HG03108 (cell line): ENCODE measurements around the gene ISG15.
"Not testable (repeated sequence)": the region's sequence is repeated elsewhere in the genome, so short reads cannot be mapped to it uniquely, and the experiment has no call there.

Source experiments
- ATAC-seq: cut with Tn5 transposase; IDR thresholded peaks from one replicate; pipeline ENCODE4 v1.9.1; 2021; ENCODE audit warnings: moderate library complexity; ENCODE audit not compliant: unreplicated experiment

The ISG15 gene

DNA sequence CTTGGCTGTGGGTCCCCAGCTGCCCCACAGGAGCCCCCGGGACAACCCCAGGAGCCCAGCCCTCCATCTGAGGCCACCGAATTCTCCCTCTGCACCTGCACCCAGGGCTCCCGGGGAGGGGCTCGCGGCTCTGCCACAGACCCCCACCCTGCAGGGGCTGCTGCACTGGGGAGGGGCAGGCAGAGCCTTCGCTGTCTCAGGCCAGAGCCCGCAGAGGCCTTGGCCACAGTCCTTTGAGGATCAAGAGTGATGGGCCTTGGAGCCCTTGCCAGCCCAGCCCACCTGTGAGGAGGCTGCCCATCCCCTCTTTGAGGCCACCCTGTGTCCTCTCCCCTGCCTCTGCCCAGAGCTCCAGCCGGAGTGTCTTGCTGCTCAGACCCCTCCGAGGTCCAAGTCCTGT lies 37.9 kb upstream of the ISG15 start:
- ATAC-seq: no peak

DNA sequence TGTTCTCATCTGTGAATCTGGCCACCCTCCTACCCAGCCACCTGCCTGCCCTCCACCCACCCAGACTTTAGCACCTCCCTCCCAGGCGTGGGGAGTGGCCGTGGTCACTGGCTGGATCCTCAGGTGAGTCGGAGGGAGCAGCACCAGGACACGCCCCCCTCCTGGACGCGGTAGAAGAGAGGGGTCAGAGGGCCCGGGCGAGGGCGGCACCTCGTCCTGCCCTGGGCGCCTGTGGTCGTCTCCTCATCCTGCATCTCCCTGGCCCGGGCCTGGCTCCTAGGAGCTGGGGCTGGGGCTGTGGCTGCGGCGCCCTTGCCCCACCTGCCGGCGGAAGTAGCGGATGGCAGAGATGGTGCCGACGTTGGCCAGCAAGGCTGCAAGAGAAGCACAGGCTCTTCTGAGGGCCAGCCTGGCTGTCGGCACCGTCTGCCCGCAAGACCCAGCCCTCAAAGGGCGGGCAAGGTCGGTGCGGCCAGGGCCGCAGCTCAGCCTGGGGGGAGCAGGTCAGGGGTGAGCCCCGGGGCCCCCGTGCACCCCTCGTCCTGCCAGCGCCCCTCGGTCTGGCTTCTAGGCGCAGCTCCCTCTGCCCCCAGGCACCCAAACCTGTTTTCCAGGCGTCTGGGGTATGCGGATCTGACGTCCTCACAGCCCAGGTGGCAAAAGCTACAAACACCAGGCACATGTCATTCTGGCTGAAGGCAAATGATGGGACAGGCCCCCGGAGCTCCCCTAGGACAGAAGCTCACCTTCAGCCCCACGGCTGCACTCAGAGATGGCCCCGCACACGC lies 37.2 kb upstream of the ISG15 start:
- peak; percentile 59 for ATAC-seq

DNA sequence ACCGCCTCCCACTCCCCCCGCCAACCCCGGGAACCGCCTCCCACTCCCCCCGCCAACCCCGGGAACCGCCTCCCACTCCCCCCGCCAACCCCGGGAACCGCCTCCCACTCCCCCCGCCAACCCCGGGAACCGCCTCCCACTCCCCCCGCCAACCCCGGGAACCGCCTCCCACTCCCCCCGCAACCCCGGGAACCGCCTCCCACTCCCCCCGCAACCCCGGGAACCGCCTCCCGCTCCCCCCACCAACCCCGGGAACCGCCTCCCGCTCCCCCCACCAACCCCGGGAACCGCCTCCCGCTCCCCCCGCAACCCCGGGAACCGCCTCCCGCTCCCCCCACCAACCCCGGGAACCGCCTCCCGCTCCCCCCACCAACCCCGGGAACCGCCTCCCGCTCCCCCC lies 36.5 kb upstream of the ISG15 start:
- ATAC-seq: not testable (repeated sequence)

- no peak for ATAC-seq
Measured at GRCh38 chr1:978069-978834, 35.0 kb upstream of the ISG15 start.

GRCh38 chr1:978835-979743 lies 34.2 kb upstream of the ISG15 start:
- ATAC-seq: no peak

DNA sequence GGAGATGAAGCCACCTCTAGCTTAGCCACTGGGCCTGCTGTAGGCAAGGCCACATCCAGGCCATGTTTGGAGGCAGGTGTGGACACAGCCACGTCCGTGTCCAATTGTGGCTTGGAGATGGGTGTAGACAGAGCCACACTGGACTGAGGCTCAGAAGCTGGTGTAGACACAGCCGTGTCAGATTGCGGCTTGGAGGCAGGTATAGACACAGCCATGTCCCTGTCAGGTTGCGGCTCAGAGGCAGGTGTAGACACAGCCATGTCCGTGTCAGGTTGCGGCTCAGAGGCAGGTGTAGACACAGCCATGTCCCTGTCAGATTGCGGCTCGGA lies 33.6 kb upstream of the ISG15 start:
- ATAC-seq: no peak

DNA sequence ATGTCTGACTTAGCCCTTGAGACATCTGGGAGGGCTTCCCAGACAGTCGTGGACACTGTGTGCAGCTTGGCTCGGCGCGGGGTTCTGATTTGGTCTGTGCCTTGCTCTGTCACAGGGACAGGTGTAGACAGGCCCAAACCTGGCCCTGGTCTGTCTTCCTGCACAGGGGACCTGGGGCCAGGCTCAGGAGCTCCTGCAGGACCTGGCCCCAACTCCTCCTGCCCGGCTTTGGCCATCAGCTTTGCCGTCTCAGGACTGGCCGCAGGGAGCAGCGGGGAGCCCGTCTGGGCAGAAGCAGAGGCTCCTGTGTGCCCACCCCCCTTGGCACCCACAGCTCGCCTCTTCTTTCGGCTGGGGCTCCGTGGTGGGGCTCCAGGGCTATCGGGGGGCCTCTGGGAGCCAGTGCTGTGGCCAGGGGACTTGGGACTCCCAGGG lies 33.1 kb upstream of the ISG15 start:
- ATAC-seq: no peak

DNA sequence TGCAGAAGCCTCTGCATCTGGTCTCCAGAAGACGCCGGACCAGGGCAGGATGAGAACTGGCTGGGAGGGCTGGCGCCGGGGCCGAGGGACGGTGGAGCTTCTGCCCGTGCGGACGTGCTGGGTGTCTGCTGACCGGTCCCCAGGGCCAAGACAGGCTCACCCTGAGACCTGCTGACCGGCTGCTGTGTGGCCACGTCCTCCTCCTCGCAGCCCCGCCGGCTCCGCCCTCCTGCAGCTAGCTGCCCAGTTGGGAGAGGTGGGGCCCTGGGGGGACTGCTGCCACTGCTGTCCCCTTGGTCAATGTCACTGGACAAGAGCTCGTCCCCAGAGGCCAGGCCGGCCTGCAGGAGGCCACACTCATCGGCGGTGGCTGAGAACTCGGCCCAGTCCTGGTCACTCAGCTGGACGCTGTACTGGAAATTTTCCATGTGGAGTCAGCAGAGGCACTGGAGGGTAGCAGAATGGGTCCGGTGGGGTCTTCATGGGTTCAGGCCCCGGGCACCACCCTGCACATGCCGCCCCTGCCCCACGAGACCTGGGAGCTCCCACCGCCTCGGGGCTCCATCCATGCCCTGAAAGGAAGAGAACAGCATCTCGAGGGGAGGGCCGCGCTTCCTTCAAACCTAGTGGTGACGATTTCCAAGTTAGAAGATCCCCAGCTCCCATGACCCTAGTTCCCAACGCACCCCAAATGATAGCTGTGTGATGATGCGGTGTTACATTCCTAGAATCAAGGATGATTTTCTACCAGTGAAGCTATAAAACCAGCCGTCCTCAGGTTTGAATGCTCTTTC lies 32.5 kb upstream of the ISG15 start:
- no peak for ATAC-seq

- ATAC-seq: no peak
Measured at GRCh38 chr1:981491-981954, 31.8 kb upstream of the ISG15 start.

GRCh38 chr1:981955-982558 lies 31.2 kb upstream of the ISG15 start, which contains the start of gene PERM1:
Gene PERM1, minus strand, starts transcription at chr1:982093. Its CDS starts 1,064 bp downstream, at chr1:981029.
- no peak for ATAC-seq

- no peak for ATAC-seq
Measured at GRCh38 chr1:982765-983436, 30.4 kb upstream of the ISG15 start.

DNA sequence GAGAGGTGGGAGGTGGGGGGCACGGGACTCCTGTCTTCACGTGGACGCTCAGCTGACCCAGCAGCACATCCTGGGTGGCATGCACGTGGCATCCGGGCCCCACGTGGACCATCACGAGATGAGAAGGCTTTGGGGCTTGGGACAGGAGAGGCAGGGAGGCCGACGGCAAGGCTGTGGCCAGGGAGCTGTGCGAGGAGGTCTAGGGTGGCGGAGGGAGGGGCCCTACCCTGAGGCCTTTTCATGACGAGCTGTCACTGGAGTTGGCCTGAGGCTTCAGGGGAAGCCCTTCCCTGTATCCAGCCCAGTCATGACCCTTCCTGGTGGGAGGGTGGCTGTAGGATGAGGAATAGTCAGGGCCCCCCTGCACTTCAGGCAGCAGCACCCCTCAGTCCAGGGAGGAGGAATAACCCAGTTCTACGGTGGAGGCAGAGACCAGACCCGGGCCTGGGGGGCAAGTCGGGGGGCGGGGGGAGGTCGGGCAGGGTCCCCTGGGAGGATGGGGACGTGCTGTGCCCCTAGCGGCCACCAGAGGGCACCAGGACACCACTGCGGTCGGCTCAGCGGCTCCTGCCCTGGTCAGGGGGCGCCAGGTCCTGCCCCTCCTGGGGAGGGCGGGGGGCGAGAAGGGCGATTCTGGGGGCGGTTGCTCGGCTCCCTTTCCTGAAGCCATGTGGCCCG lies 29.4 kb upstream of the ISG15 start:
- ATAC-seq: no peak

DNA sequence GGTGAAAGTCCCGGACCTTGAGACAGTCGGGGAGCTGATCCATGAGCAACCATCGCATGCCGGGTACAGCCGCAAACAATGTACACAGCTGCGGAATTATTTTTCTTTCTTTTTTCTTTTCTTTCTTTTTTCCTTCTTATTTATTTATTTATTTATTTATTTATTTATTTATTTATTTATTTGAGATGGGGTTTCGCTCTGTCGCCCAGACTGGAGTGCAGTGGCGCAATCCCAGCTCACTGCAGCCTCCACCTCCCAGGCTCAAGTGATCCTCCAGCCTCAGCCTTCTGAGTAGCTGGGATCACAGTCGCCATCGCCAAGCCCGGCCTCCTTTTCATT lies 28.9 kb upstream of the ISG15 start:
- no peak for ATAC-seq

- ATAC-seq: no peak
Measured at GRCh38 chr1:985126-985525, 28.2 kb upstream of the ISG15 start.

GRCh38 chr1:988061-988460 lies 25.2 kb upstream of the ISG15 start:
- not testable (repeated sequence) for ATAC-seq

GRCh38 chr1:991275-991674 lies 22.0 kb upstream of the ISG15 start:
- ATAC-seq: not testable (repeated sequence)

DNA sequence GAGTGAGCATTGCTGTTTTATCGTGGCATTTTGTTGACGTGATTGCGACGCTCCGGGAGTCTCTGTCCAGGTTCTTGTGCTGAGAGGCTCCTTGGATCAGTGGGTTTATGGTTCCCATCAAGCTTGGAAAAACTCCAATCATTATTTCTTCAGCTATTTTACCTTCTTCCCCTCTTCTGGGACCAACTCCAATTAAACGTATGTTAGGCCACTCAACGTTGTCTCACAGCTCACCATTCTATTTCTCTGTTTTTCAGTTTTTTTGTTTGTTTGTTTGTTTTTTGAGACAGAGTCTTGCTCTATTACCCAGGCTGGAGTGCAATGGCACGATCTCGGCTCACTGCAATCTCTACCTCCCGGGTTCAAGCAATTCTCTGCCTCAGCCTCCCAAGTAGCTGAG lies 21.4 kb upstream of the ISG15 start:
- ATAC-seq: no peak

DNA sequence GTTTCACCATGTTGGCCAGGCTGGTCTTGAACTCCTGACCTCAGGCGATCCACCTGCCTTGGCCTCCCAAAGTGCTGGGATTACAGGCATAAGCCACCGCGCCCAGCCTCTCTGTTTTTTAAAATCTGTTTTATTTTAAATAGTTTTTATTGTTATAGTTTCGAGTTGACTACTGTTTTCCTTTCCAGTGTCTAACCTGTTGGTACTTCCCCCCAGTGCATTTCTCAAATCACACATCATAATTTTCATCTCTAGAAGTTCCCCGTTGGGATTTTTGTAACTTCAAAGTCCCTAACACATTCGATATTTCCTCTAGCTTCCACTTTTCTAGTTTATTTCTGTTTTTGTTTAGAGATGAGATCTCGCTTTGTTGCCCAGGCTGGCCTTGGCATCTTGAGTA lies 20.9 kb upstream of the ISG15 start:
- ATAC-seq: no peak

GRCh38 chr1:993379-993995 lies 19.8 kb upstream of the ISG15 start:
- ATAC-seq: no peak
